Neuronal stem cell (in vitro differentiated cells): ENCODE data around the gene TMIGD3.

Source experiments
- DNase-seq: peaks from one replicate; pipeline ENCODE4 v3.0.0-alpha.2; 2013; ENCODE audit warnings: low spot score
- H2AFZ ChIP-seq: one replicate; pipeline ENCODE4 v1.6.1; 2013; ENCODE audit warnings: mild to moderate bottlenecking, low read length, inconsistent platforms
- H2AK5ac ChIP-seq: 2 replicates; pipeline ENCODE4 v1.6.1; 2013; ENCODE audit warnings: low read depth, mild to moderate bottlenecking, inconsistent platforms, low read length, moderate library complexity, mixed read lengths
- H2BK120ac ChIP-seq: 2 replicates; pipeline ENCODE4 v1.6.1; 2013; ENCODE audit warnings: low read depth, mild to moderate bottlenecking, inconsistent platforms, low read length, moderate library complexity, mixed read lengths
- H2BK12ac ChIP-seq: one replicate; pipeline ENCODE4 v1.6.1; 2013; ENCODE audit warnings: low read length, inconsistent platforms
- H2BK15ac ChIP-seq: 2 replicates; pipeline ENCODE4 v1.6.1; 2013; ENCODE audit warnings: mild to moderate bottlenecking, low read length, inconsistent platforms, mixed read lengths
- H2BK5ac ChIP-seq: one replicate; pipeline ENCODE4 v1.6.1; 2013; ENCODE audit warnings: inconsistent platforms, mild to moderate bottlenecking, low read length, moderate library complexity
- H3K14ac ChIP-seq: one replicate; pipeline ENCODE4 v1.6.1; 2013; ENCODE audit warnings: low read length, inconsistent platforms
- H3K18ac ChIP-seq: 2 replicates; pipeline ENCODE4 v1.6.1; 2013; ENCODE audit warnings: low read length, inconsistent platforms
- H3K23ac ChIP-seq: 2 replicates; pipeline ENCODE4 v1.6.1; 2013; ENCODE audit warnings: low read depth, mild to moderate bottlenecking, mixed read lengths, low read length, inconsistent platforms; ENCODE audit not compliant: poor library complexity
- H3K27ac ChIP-seq: replicated peaks from 3 replicates; pipeline ENCODE4 v1.5.1; 2013; ENCODE audit warnings: low read length, inconsistent platforms
- H3K27me3 ChIP-seq, 3 experiments: 2 replicates each; pipeline ENCODE4 v1.6.1; 2013; ENCODE audit warnings: low read length in 3 of 3, mild to moderate bottlenecking in 2 of 3, inconsistent platforms in 1 of 3, low read depth in 1 of 3, mixed read lengths in 1 of 3, moderate library complexity in 1 of 3; ENCODE audit not compliant: control insufficient read depth in 3 of 3, insufficient read depth in 3 of 3
- H3K36me3 ChIP-seq, 2 donors: replicated peaks in 1 of 2; 2 replicates each; pipeline ENCODE4 v1.6.1; 2013; ENCODE audit warnings: low read length in 2 of 2; ENCODE audit not compliant: control insufficient read depth in 2 of 2, insufficient read depth in 2 of 2
- H3K4ac ChIP-seq: 2 replicates; pipeline ENCODE4 v1.6.1; 2013; ENCODE audit warnings: inconsistent platforms, mild to moderate bottlenecking, low read length, moderate library complexity
- H3K4me1 ChIP-seq, 2 donors: 1 replicate in 1 of 2; 2 replicates in 1 of 2; pipeline ENCODE4 v1.6.1; 2013; ENCODE audit warnings: low read length in 2 of 2, low read depth in 1 of 2; ENCODE audit not compliant: control insufficient read depth in 2 of 2, insufficient read depth in 1 of 2
- H3K4me2 ChIP-seq: one replicate; pipeline ENCODE4 v1.6.1; 2013; ENCODE audit warnings: mild to moderate bottlenecking, low read length, inconsistent platforms; ENCODE audit not compliant: insufficient read depth, poor library complexity, severe bottlenecking
- H3K4me3 ChIP-seq, 2 donors: 2 replicates each; pipeline ENCODE4 v1.5.1; 2013; ENCODE audit warnings: low read length in 2 of 2, mild to moderate bottlenecking in 2 of 2, inconsistent platforms in 1 of 2, moderate library complexity in 1 of 2
- H3K79me1 ChIP-seq: one replicate; pipeline ENCODE4 v1.6.1; 2013; ENCODE audit warnings: low read depth, mild to moderate bottlenecking, inconsistent platforms, low read length, moderate library complexity
- H3K9ac ChIP-seq: one replicate; pipeline ENCODE4 v1.6.1; 2013; ENCODE audit warnings: mild to moderate bottlenecking, low read depth, low read length, inconsistent platforms; ENCODE audit not compliant: poor library complexity
- H3K9me3 ChIP-seq, 2 donors: replicated peaks in 1 of 2; 2 replicates each; pipeline versions ENCODE3 to v1.6.1; 2013; ENCODE audit warnings: low read length in 2 of 2, mild to moderate bottlenecking in 2 of 2, inconsistent platforms in 1 of 2, low read depth in 1 of 2, mixed read lengths in 1 of 2, moderate library complexity in 1 of 2; ENCODE audit not compliant: control insufficient read depth in 2 of 2, insufficient read depth in 1 of 2
- H4K8ac ChIP-seq: one replicate; pipeline ENCODE4 v1.6.1; 2013; ENCODE audit warnings: low read depth, mild to moderate bottlenecking, inconsistent platforms, low read length, moderate library complexity
- H4K91ac ChIP-seq: one replicate; pipeline ENCODE4 v1.6.1; 2013; ENCODE audit warnings: low read length, low read depth, mild to moderate bottlenecking, inconsistent platforms; ENCODE audit not compliant: poor library complexity
- WGBS, 2 donors: extraction: QIAGEN DNeasy Blood & Tissue Kit; methylation state at CpG; one replicate each; pipeline ENCODE4 v1.1.7; 2013; ENCODE audit warnings: missing lambda C conversion rate in 2 of 2, mixed read lengths in 1 of 2; ENCODE audit not compliant: insufficient read length in 2 of 2, insufficient replicate concordance in 1 of 2; ENCODE audit errors: extremely low coverage in 2 of 2; 5-methylcytosine and 5-hydroxymethylcytosine counted together

The TMIGD3 gene

GRCh38 chr1:111454859-111455641 lies 48.4 kb downstream of the TMIGD3 start:
- Histone ChIP-seq H3K18ac (no peak overlapping the region), H2AK5ac (no peak overlapping the region), H2BK12ac (no peak overlapping the region), H4K8ac (no peak overlapping the region), H3K79me1 (no peaks in the 10 kb centered on the region), H2BK120ac (no peak overlapping the region), H3K27ac (no peak overlapping the region), H2AFZ (no peak overlapping the region), H3K4me2 (no peak overlapping the region), H3K36me3 (peaks cover 16 to 89% of the 10 kb centered on the region in 2 donors), H3K14ac (no peak overlapping the region), H3K27me3 (no peaks in the 10 kb centered on the region), H4K91ac (no peak overlapping the region), H2BK5ac (no peak overlapping the region), H3K4ac (no peak overlapping the region), H3K9ac (no peak overlapping the region), H3K4me1 (peaks cover 2 to 3% of the 10 kb centered on the region in 2 donors), H2BK15ac (no peak overlapping the region), H3K23ac (no peak overlapping the region), H3K9me3 (no peaks in the 10 kb centered on the region), H3K4me3 (no peak overlapping the region)
- no CpG with 5 or more reads among the region's 5 CpGs for WGBS, 2 donors
- DNase-seq, result no peak

GRCh38 chr1:111453706-111454105 lies 49.7 kb downstream of the TMIGD3 start:
- H4K91ac ChIP-seq, result no peak overlapping the region
- no CpG with 5 or more reads among the region's 3 CpGs for WGBS, 2 donors
- no peak overlapping the region for H2BK15ac ChIP-seq
- no peak overlapping the region for H2AFZ ChIP-seq
- H3K4me1 ChIP-seq, result peaks cover 3 to 4% of the 10 kb centered on the region in 2 donors
- DNase-seq, result no peak
- H2BK120ac ChIP-seq, result no peak overlapping the region
- H3K27ac ChIP-seq, result no peak overlapping the region
- H3K4me2 ChIP-seq, result no peak overlapping the region
- H3K9me3 ChIP-seq, result no peaks in the 10 kb centered on the region
- peaks cover 2% of the 10 kb centered on the region for H3K79me1 ChIP-seq
- H3K14ac ChIP-seq, result no peak overlapping the region
- H2BK12ac ChIP-seq, result no peak overlapping the region
- no peak overlapping the region for H3K9ac ChIP-seq
- no peak overlapping the region for H3K23ac ChIP-seq
- H3K18ac ChIP-seq, result no peak overlapping the region
- H4K8ac ChIP-seq, result no peak overlapping the region
- H2BK5ac ChIP-seq, result no peak overlapping the region
- no peak overlapping the region for H3K4ac ChIP-seq
- H3K27me3 ChIP-seq, result no peaks in the 10 kb centered on the region
- peaks cover 14 to 76% of the 10 kb centered on the region in 2 donors for H3K36me3 ChIP-seq
- no peak overlapping the region for H3K4me3 ChIP-seq
- H2AK5ac ChIP-seq, result no peak overlapping the region

- Histone ChIP-seq H3K18ac (no peak overlapping the region), H3K27ac (no peak overlapping the region), H2AK5ac (no peak overlapping the region), H2BK120ac (no peak overlapping the region), H2BK5ac (no peak overlapping the region), H3K4me1 (peaks cover 5% of the 10 kb centered on the region in 2 donors), H2AFZ (no peak overlapping the region), H4K8ac (no peak overlapping the region), H3K23ac (no peak overlapping the region), H4K91ac (no peak overlapping the region), H3K4ac (no peak overlapping the region), H3K79me1 (peaks cover 6% of the 10 kb centered on the region), H3K14ac (no peak overlapping the region), H3K9ac (no peak overlapping the region), H3K4me2 (no peak overlapping the region), H2BK15ac (no peak overlapping the region), H3K27me3 (no peaks in the 10 kb centered on the region), H2BK12ac (no peak overlapping the region), H3K36me3 (peaks cover 11 to 65% of the 10 kb centered on the region in 2 donors), H3K9me3 (no peaks in the 10 kb centered on the region), H3K4me3 (no peak overlapping the region)
- WGBS, 2 donors, result no CpG with 5 or more reads among the region's 3 CpGs
- DNase-seq, result no peak
Observed at GRCh38 chr1:111452581-111452980, 50.9 kb downstream of the TMIGD3 start.

- Histone ChIP-seq H3K9ac (no peak overlapping the region), H3K27ac (no peak overlapping the region), H3K14ac (no peak overlapping the region), H2BK120ac (no peak overlapping the region), H2AFZ (no peak overlapping the region), H2BK12ac (no peak overlapping the region), H3K18ac (no peak overlapping the region), H3K4me3 (peak overlapping the region; percentile 79 to 88), H3K79me1 (peaks cover 6% of the 10 kb centered on the region), H4K91ac (no peak overlapping the region), H3K27me3 (no peaks in the 10 kb centered on the region), H2BK15ac (no peak overlapping the region), H2AK5ac (no peak overlapping the region), H3K4ac (no peak overlapping the region), H3K23ac (no peak overlapping the region), H4K8ac (no peak overlapping the region), H2BK5ac (no peak overlapping the region), H3K4me2 (peak overlapping the region; percentile 69), H3K4me1 (peaks cover 5 to 8% of the 10 kb centered on the region in 2 donors), H3K36me3 (peaks cover 12 to 65% of the 10 kb centered on the region in 2 donors), H3K9me3 (no peaks in the 10 kb centered on the region)
- no CpG with 5 or more reads among the region's 3 CpGs for WGBS, 2 donors
- DNase-seq, result no peak
Observed at GRCh38 chr1:111450185-111450584, 53.2 kb downstream of the TMIGD3 start.
